LNCaP clone FGC (cell line): ENCODE results near the gene KRTAP5-7.

Experiments
- DNase-seq: peaks from one replicate; pipeline ENCODE4 v3.0.0-alpha.2; 2011; ENCODE audit warnings: low read depth
- H3K4me3 ChIP-seq: 2 replicates; pipeline ENCODE4 v1.5.1; 2011; ENCODE audit warnings: mild to moderate bottlenecking, low read depth, low read length, control low read depth
- TF ChIP-seq, protein P1 (sequence below): IDR thresholded peaks from 2 replicates; pipeline ENCODE4 v1.5.1; 2012; ENCODE audit warnings: mild to moderate bottlenecking; ENCODE audit not compliant: control insufficient read depth, insufficient read depth; ENCODE audit errors: extremely low read depth

Gene KRTAP5-7

GRCh38 chr11:71498091-71498490 lies 29.0 kb upstream of the KRTAP5-7 start:
- TF ChIP-seq, protein P1, sequence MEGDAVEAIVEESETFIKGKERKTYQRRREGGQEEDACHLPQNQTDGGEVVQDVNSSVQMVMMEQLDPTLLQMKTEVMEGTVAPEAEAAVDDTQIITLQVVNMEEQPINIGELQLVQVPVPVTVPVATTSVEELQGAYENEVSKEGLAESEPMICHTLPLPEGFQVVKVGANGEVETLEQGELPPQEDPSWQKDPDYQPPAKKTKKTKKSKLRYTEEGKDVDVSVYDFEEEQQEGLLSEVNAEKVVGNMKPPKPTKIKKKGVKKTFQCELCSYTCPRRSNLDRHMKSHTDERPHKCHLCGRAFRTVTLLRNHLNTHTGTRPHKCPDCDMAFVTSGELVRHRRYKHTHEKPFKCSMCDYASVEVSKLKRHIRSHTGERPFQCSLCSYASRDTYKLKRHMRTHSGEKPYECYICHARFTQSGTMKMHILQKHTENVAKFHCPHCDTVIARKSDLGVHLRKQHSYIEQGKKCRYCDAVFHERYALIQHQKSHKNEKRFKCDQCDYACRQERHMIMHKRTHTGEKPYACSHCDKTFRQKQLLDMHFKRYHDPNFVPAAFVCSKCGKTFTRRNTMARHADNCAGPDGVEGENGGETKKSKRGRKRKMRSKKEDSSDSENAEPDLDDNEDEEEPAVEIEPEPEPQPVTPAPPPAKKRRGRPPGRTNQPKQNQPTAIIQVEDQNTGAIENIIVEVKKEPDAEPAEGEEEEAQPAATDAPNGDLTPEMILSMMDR: no peak
- DNase-seq: no peak
- H3K4me3 ChIP-seq: no peak overlapping the region

DNA sequence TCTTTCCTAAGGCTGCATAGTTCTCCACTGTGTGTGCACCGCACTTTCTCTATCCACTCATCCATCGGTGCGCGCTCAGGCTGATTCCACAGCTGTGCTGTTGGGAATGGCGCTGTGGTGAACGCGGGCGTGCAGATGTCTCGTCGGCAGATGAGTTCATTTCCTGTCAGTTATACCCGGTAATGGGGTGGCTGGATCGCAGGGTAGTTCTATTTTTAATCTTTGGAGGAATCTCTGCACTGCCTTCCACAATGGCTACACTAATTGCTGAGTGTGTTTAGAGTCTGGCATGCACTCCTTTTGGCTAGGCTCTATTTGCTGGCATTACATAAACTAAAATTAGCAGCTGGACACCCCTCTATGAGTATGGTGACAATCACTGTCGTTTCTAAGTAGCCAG lies 27.9 kb upstream of the KRTAP5-7 start:
- DNase-seq: no peak
- TF ChIP-seq, protein P1: no peak
- H3K4me3 ChIP-seq: no peak overlapping the region

DNA sequence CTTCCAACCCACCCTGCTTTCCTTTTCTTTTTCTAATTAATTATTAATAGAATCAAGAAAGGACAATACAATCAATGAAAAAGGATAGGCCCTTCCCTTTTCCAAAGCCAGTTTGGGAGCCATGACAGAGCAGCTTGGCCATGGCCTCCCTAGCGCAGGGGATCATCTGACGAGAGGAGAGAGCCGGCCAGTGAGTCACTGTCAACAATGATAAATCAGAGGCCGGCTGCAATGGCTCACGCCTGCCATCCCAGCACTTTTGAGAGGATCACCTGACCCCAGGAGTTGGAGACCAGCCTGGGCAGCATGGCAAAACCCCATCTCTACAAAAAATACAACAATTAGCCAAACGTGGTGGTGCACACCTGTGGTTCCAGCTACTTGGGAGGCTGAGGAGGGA lies 27.5 kb upstream of the KRTAP5-7 start:
- DNase-seq: no peak
- H3K4me3 ChIP-seq: no peak overlapping the region
- TF ChIP-seq, protein P1: no peak

GRCh38 chr11:71500601-71501021 lies 26.5 kb upstream of the KRTAP5-7 start:
- TF ChIP-seq, protein P1: no peak
- no peak for DNase-seq
- no peak overlapping the region for H3K4me3 ChIP-seq

- no peak for DNase-seq
- H3K4me3 ChIP-seq: no peak overlapping the region
- TF ChIP-seq, protein P1: no peak
These were observed 25.7 kb upstream of the KRTAP5-7 start for GRCh38 chr11:71501071-71501985.

- DNase-seq: no peak
- TF ChIP-seq, protein P1: no peak
- no peak overlapping the region for H3K4me3 ChIP-seq
These were observed 25.0 kb upstream of the KRTAP5-7 start for GRCh38 chr11:71502026-71502425.

- TF ChIP-seq, protein P1: no peak
- H3K4me3 ChIP-seq: no peak overlapping the region
- no peak for DNase-seq
These were observed 24.1 kb upstream of the KRTAP5-7 start for GRCh38 chr11:71502871-71503435.
